Measurements from ENCODE around the gene PRPSAP2.
A peak's percentile ranks its signal among the peaks of the same experiment; 100 is the strongest.

Gene PRPSAP2

DNA sequence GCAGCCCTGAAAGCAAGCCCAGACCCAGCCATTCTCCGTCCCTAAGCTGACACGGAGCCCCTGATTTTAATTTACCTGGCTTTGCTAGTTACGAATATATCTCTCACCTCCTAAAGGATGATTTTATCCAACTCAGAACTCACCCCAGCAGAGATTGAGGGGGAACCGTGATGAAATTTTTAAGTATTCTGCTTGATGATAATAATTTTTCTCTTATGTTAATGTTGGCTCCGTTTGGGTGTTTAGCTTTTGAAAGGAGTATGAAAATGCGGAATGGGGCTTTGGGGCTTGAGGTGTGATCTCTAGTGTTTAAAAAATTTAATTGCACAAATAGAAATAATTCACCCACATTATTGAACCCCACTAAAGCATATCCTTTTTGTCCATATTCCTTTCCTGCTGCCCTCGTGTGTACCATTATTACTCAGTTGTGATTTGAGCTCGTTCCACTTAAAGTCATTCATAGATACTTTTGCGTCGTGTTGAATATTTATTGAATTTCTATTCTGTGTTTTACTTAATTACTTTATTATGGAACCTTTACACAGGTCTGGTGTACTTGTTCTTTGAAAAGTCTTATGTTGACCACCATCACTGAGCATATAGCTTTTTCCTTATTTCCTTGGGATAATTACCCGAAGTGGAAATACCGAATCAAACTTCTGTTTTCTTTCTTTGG lies 775 bp downstream of the PRPSAP2 start:
- Histone ChIP-seq H2AK5ac (ENCODE audit: low read depth, low read length) (no peak overlapping the region), H3K27ac (replicated peaks; ENCODE audit: low read length) (peak overlapping the region; percentile 78), H3K36me3 (replicated peaks in 1 of 2; ENCODE audit: control insufficient read depth in 2 of 2, insufficient read depth in 2 of 2, low read length in 2 of 2) (peaks cover 0 to 22% of the 10 kb centered on the region in 2 donors), H3K9me3 (replicated peaks in 1 of 2; ENCODE audit: control insufficient read depth in 2 of 2, insufficient read depth in 1 of 2, low read depth in 1 of 2, low read length in 2 of 2) (no peaks in the 10 kb centered on the region), H3K23ac (ENCODE audit: low read depth, low read length, poor library complexity) (no peak overlapping the region), H2AFZ (ENCODE audit: low read length) (peak overlapping the region; percentile 96), H3K9ac (ENCODE audit: low read depth, low read length, poor library complexity) (no peak overlapping the region), H2BK15ac (ENCODE audit: low read length) (no peak overlapping the region), H4K91ac (ENCODE audit: low read depth, low read length, poor library complexity) (no peak overlapping the region), H3K4me3 (ENCODE audit: low read length in 2 of 2) (peak overlapping the region; percentile 88 to 92), H3K4me1 (ENCODE audit: control insufficient read depth in 2 of 2, insufficient read depth in 1 of 2, low read depth in 1 of 2, low read length in 2 of 2) (peaks cover 2 to 4% of the 10 kb centered on the region in 2 donors), H2BK5ac (ENCODE audit: low read length) (peak overlapping the region; percentile 88), H3K18ac (ENCODE audit: low read length) (peak overlapping the region; percentile 92), H3K4me2 (ENCODE audit: insufficient read depth, low read length, poor library complexity, severe bottlenecking) (peak overlapping the region; percentile 37), H3K4ac (ENCODE audit: low read length) (no peak overlapping the region), H3K27me3 (ENCODE audit: control insufficient read depth in 3 of 3, insufficient read depth in 3 of 3, low read depth in 1 of 3, low read length in 3 of 3) (no peaks in the 10 kb centered on the region), H3K14ac (ENCODE audit: low read length) (no peak overlapping the region), H3K79me1 (ENCODE audit: low read depth, low read length) (no peaks in the 10 kb centered on the region), H2BK12ac (ENCODE audit: low read length) (no peak overlapping the region), H2BK120ac (ENCODE audit: low read depth, low read length) (no peak overlapping the region), H4K8ac (ENCODE audit: low read depth, low read length) (no peak overlapping the region)
- no CpG with 5 or more reads among the region's 12 CpGs for WGBS, 2 donors (ENCODE audit: extremely low coverage in 2 of 2, insufficient read length in 2 of 2, insufficient replicate concordance in 1 of 2)
- no peak for DNase-seq (ENCODE audit: low spot score)

- no peak overlapping the region for H2AFZ ChIP-seq (ENCODE audit: low read length)
- H3K36me3 ChIP-seq (replicated peaks in 1 of 2; ENCODE audit: control insufficient read depth in 2 of 2, insufficient read depth in 2 of 2, low read length in 2 of 2): peaks cover 0 to 22% of the 10 kb centered on the region in 2 donors
- H3K23ac ChIP-seq (ENCODE audit: low read depth, low read length, poor library complexity): no peak overlapping the region
- peak overlapping the region; percentile 53 for H3K4me2 ChIP-seq (ENCODE audit: insufficient read depth, low read length, poor library complexity, severe bottlenecking)
- H2AK5ac ChIP-seq (ENCODE audit: low read depth, low read length): no peak overlapping the region
- H3K14ac ChIP-seq (ENCODE audit: low read length): no peak overlapping the region
- no peak overlapping the region for H3K9ac ChIP-seq (ENCODE audit: low read depth, low read length, poor library complexity)
- H3K4me3 ChIP-seq (ENCODE audit: low read length in 2 of 2): peak overlapping the region; percentile 31 to 92
- H2BK15ac ChIP-seq (ENCODE audit: low read length): no peak overlapping the region
- no peak overlapping the region for H2BK120ac ChIP-seq (ENCODE audit: low read depth, low read length)
- no peak for DNase-seq (ENCODE audit: low spot score)
- peaks cover 2 to 4% of the 10 kb centered on the region in 2 donors for H3K4me1 ChIP-seq (ENCODE audit: control insufficient read depth in 2 of 2, insufficient read depth in 1 of 2, low read depth in 1 of 2, low read length in 2 of 2)
- no peak overlapping the region for H3K4ac ChIP-seq (ENCODE audit: low read length)
- no peaks in the 10 kb centered on the region for H3K27me3 ChIP-seq (ENCODE audit: control insufficient read depth in 3 of 3, insufficient read depth in 3 of 3, low read depth in 1 of 3, low read length in 3 of 3)
- no peak overlapping the region for H2BK12ac ChIP-seq (ENCODE audit: low read length)
- no peak overlapping the region for H4K8ac ChIP-seq (ENCODE audit: low read depth, low read length)
- H4K91ac ChIP-seq (ENCODE audit: low read depth, low read length, poor library complexity): no peak overlapping the region
- H3K27ac ChIP-seq (replicated peaks; ENCODE audit: low read length): no peak overlapping the region
- H3K79me1 ChIP-seq (ENCODE audit: low read depth, low read length): no peaks in the 10 kb centered on the region
- no CpG with 5 or more reads among the region's 4 CpGs for WGBS, 2 donors (ENCODE audit: extremely low coverage in 2 of 2, insufficient read length in 2 of 2, insufficient replicate concordance in 1 of 2)
- H3K9me3 ChIP-seq (replicated peaks in 1 of 2; ENCODE audit: control insufficient read depth in 2 of 2, insufficient read depth in 1 of 2, low read depth in 1 of 2, low read length in 2 of 2): no peaks in the 10 kb centered on the region
- no peak overlapping the region for H3K18ac ChIP-seq (ENCODE audit: low read length)
- H2BK5ac ChIP-seq (ENCODE audit: low read length): no peak overlapping the region
Measured at GRCh38 chr17:18859256-18859655, 1.3 kb downstream of the PRPSAP2 start.

DNA sequence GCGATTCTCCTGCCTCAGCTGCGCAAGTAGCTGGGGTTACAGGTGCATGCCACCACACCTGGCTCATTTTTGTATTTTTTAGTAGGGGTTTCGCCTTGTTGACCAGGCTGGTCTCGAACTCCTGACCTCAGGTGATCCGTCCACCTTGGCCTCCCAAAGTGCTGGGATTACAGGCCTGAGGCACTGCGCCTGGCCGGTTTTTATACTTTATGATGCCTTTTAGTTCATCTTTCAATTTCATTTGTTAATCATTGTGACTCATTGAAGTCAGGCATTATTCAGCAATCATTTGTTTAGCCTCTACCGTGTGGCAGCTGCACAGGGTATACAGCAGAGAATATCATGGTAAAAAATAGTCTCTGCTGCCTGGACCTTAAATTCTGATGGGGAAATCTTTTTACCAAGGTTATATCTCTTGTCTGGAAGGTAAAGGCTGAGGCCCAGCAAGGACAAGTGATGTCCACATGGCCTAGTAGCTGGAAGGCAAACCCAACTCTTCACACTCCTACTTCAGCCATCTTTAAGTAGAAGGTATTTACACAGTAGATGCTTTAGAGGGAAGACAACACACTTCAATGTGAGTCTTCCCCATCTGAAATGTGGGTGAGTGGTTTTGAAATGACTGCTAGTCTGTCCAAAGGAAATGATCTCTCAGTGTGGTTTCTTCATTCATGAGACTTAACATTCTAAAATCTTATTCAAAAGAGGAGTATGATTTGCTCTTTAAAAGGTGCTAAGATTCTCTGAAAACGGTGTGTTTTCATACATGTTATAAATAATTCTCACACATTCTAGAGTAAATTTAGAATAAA lies 2.4 kb downstream of the PRPSAP2 start:
- no peak overlapping the region for H4K91ac ChIP-seq (ENCODE audit: low read depth, low read length, poor library complexity)
- H3K14ac ChIP-seq (ENCODE audit: low read length): no peak overlapping the region
- no peaks in the 10 kb centered on the region for H3K27me3 ChIP-seq (ENCODE audit: control insufficient read depth in 3 of 3, insufficient read depth in 3 of 3, low read depth in 1 of 3, low read length in 3 of 3)
- no peak overlapping the region for H2BK120ac ChIP-seq (ENCODE audit: low read depth, low read length)
- H4K8ac ChIP-seq (ENCODE audit: low read depth, low read length): no peak overlapping the region
- H2AK5ac ChIP-seq (ENCODE audit: low read depth, low read length): no peak overlapping the region
- H3K9me3 ChIP-seq (replicated peaks in 1 of 2; ENCODE audit: control insufficient read depth in 2 of 2, insufficient read depth in 1 of 2, low read depth in 1 of 2, low read length in 2 of 2): no peaks in the 10 kb centered on the region
- no peak for DNase-seq (ENCODE audit: low spot score)
- WGBS, 2 donors (ENCODE audit: extremely low coverage in 2 of 2, insufficient read length in 2 of 2, insufficient replicate concordance in 1 of 2): no CpG with 5 or more reads among the region's 9 CpGs
- peaks cover 3% of the 10 kb centered on the region for H3K79me1 ChIP-seq (ENCODE audit: low read depth, low read length)
- no peak overlapping the region for H3K27ac ChIP-seq (replicated peaks; ENCODE audit: low read length)
- no peak overlapping the region for H2BK12ac ChIP-seq (ENCODE audit: low read length)
- H3K18ac ChIP-seq (ENCODE audit: low read length): no peak overlapping the region
- no peak overlapping the region for H3K4me3 ChIP-seq (ENCODE audit: low read length in 2 of 2)
- H3K23ac ChIP-seq (ENCODE audit: low read depth, low read length, poor library complexity): no peak overlapping the region
- H3K4me2 ChIP-seq (ENCODE audit: insufficient read depth, low read length, poor library complexity, severe bottlenecking): no peak overlapping the region
- H3K4ac ChIP-seq (ENCODE audit: low read length): no peak overlapping the region
- peaks cover 0 to 31% of the 10 kb centered on the region in 2 donors for H3K36me3 ChIP-seq (replicated peaks in 1 of 2; ENCODE audit: control insufficient read depth in 2 of 2, insufficient read depth in 2 of 2, low read length in 2 of 2)
- no peak overlapping the region for H2BK5ac ChIP-seq (ENCODE audit: low read length)
- H3K4me1 ChIP-seq (ENCODE audit: control insufficient read depth in 2 of 2, insufficient read depth in 1 of 2, low read depth in 1 of 2, low read length in 2 of 2): peaks cover 2 to 3% of the 10 kb centered on the region in 2 donors
- no peak overlapping the region for H2AFZ ChIP-seq (ENCODE audit: low read length)
- no peak overlapping the region for H3K9ac ChIP-seq (ENCODE audit: low read depth, low read length, poor library complexity)
- H2BK15ac ChIP-seq (ENCODE audit: low read length): no peak overlapping the region

GRCh38 chr17:18862011-18862410 lies 4.1 kb downstream of the PRPSAP2 start:
- no peak overlapping the region for H3K9ac ChIP-seq (ENCODE audit: low read depth, low read length, poor library complexity)
- H2BK120ac ChIP-seq (ENCODE audit: low read depth, low read length): no peak overlapping the region
- no peak overlapping the region for H3K23ac ChIP-seq (ENCODE audit: low read depth, low read length, poor library complexity)
- H3K27ac ChIP-seq (replicated peaks; ENCODE audit: low read length): no peak overlapping the region
- H3K18ac ChIP-seq (ENCODE audit: low read length): no peak overlapping the region
- no peaks in the 10 kb centered on the region for H3K27me3 ChIP-seq (ENCODE audit: control insufficient read depth in 3 of 3, insufficient read depth in 3 of 3, low read depth in 1 of 3, low read length in 3 of 3)
- H3K4me2 ChIP-seq (ENCODE audit: insufficient read depth, low read length, poor library complexity, severe bottlenecking): no peak overlapping the region
- WGBS, 2 donors (ENCODE audit: extremely low coverage in 2 of 2, insufficient read length in 2 of 2, insufficient replicate concordance in 1 of 2): no CpG with 5 or more reads among the region's 5 CpGs
- no peak overlapping the region for H4K91ac ChIP-seq (ENCODE audit: low read depth, low read length, poor library complexity)
- H2BK5ac ChIP-seq (ENCODE audit: low read length): no peak overlapping the region
- H3K79me1 ChIP-seq (ENCODE audit: low read depth, low read length): peaks cover 5% of the 10 kb centered on the region
- no peak for DNase-seq (ENCODE audit: low spot score)
- H3K4me3 ChIP-seq (ENCODE audit: low read length in 2 of 2): no peak overlapping the region
- peaks cover 2% of the 10 kb centered on the region in 2 donors for H3K4me1 ChIP-seq (ENCODE audit: control insufficient read depth in 2 of 2, insufficient read depth in 1 of 2, low read depth in 1 of 2, low read length in 2 of 2)
- H3K4ac ChIP-seq (ENCODE audit: low read length): no peak overlapping the region
- no peak overlapping the region for H4K8ac ChIP-seq (ENCODE audit: low read depth, low read length)
- no peak overlapping the region for H2BK12ac ChIP-seq (ENCODE audit: low read length)
- H2AFZ ChIP-seq (ENCODE audit: low read length): no peak overlapping the region
- H2BK15ac ChIP-seq (ENCODE audit: low read length): no peak overlapping the region
- H3K9me3 ChIP-seq (replicated peaks in 1 of 2; ENCODE audit: control insufficient read depth in 2 of 2, insufficient read depth in 1 of 2, low read depth in 1 of 2, low read length in 2 of 2): no peaks in the 10 kb centered on the region
- H3K14ac ChIP-seq (ENCODE audit: low read length): no peak overlapping the region
- H2AK5ac ChIP-seq (ENCODE audit: low read depth, low read length): no peak overlapping the region
- H3K36me3 ChIP-seq (replicated peaks in 1 of 2; ENCODE audit: control insufficient read depth in 2 of 2, insufficient read depth in 2 of 2, low read length in 2 of 2): peaks cover 2 to 48% of the 10 kb centered on the region in 2 donors

All from neuronal stem cell (in vitro differentiated cells).